ENCODE data around the gene HLA-DMA. TPM values are rescaled to one million over a fixed set of nuclear protein-coding genes. Genes with fewer than 3 reads are reported as not detected.
"Not testable (repeated sequence)": the region's sequence is repeated elsewhere in the genome, so short reads cannot be mapped to it uniquely, and the experiment has no call there.

The HLA-DMA gene
- total RNA-seq, 1 donor from 2014 or later = 5.2 TPM

GRCh38 chr6:32945108-32945760 is 7.7 kb downstream of the HLA-DMA start:
- peaks cover 4% of the 10 kb centered on the region for H3K27me3 Mint-ChIP-seq (ENCODE audit: low read depth, unreplicated experiment)

GRCh38 chr6:32943864-32944649 is 8.8 kb downstream of the HLA-DMA start:
- Histone ChIP-seq H3K27me3 (ENCODE audit: insufficient read depth, low read length) (peaks cover 30% of the 10 kb centered on the region), H4K20me1 (ENCODE audit: insufficient read depth, low read length) (no peaks in the 10 kb centered on the region), H3K79me2 (ENCODE audit: insufficient read depth, low read length) (no peaks in the 10 kb centered on the region), H3K36me3 (ENCODE audit: insufficient read depth, low read length) (no peaks in the 10 kb centered on the region), H3K4me1 (ENCODE audit: insufficient read depth, low read length) (no peaks in the 10 kb centered on the region), H3K9ac (ENCODE audit: low read length) (no peak overlapping the region), H3K4me3 (ENCODE audit: insufficient read depth, low read depth, low read length) (no peak overlapping the region), H2AFZ (ENCODE audit: low read depth, low read length) (no peak overlapping the region), H3K9me3 (ENCODE audit: insufficient read depth, low read depth, low read length) (no peaks in the 10 kb centered on the region), H3K27ac (ENCODE audit: low read depth, low read length) (no peak overlapping the region), H3K4me2 (ENCODE audit: low read length) (no peak overlapping the region)
- no peak overlapping the region for H3K27ac Mint-ChIP-seq (ENCODE audit: unreplicated experiment)
- FAIRE-seq = no peak
- H3K9me3 Mint-ChIP-seq (ENCODE audit: unreplicated experiment) = no peaks in the 10 kb centered on the region
- H3K4me1 Mint-ChIP-seq (ENCODE audit: low read depth, unreplicated experiment) = no peaks in the 10 kb centered on the region
- no peak for DNase-seq (ENCODE audit: low read depth)
- H3K4me3 Mint-ChIP-seq (ENCODE audit: unreplicated experiment) = no peak overlapping the region
- H3K36me3 Mint-ChIP-seq (ENCODE audit: low read depth, unreplicated experiment) = no peaks in the 10 kb centered on the region
- no peak for TF ChIP-seq EZH2 (IDR thresholded peaks at IDR 0.05; ENCODE audit: insufficient read depth, low read length)
- peaks cover under 1% of the 10 kb centered on the region for H3K27me3 Mint-ChIP-seq (ENCODE audit: low read depth, unreplicated experiment)

More at GRCh38 chr6:32945108-32945760, 7.7 kb downstream of the HLA-DMA start:
- Histone ChIP-seq H3K9ac (ENCODE audit: low read length) (no peak overlapping the region), H3K27me3 (ENCODE audit: insufficient read depth, low read length) (peaks cover 20% of the 10 kb centered on the region), H3K27ac (ENCODE audit: low read depth, low read length) (no peak overlapping the region), H3K4me1 (ENCODE audit: insufficient read depth, low read length) (no peaks in the 10 kb centered on the region), H3K36me3 (ENCODE audit: insufficient read depth, low read length) (no peaks in the 10 kb centered on the region), H3K4me3 (ENCODE audit: insufficient read depth, low read depth, low read length) (no peak overlapping the region), H3K79me2 (ENCODE audit: insufficient read depth, low read length) (no peaks in the 10 kb centered on the region), H3K9me3 (ENCODE audit: insufficient read depth, low read depth, low read length) (no peaks in the 10 kb centered on the region), H4K20me1 (ENCODE audit: insufficient read depth, low read length) (no peaks in the 10 kb centered on the region), H2AFZ (ENCODE audit: low read depth, low read length) (no peak overlapping the region), H3K4me2 (ENCODE audit: low read length) (no peak overlapping the region)
- Mint-ChIP-seq H3K36me3 (ENCODE audit: low read depth, unreplicated experiment) (peaks cover 3% of the 10 kb centered on the region), H3K4me1 (ENCODE audit: low read depth, unreplicated experiment) (no peaks in the 10 kb centered on the region), H3K27ac (ENCODE audit: unreplicated experiment) (no peak overlapping the region), H3K9me3 (ENCODE audit: unreplicated experiment) (no peaks in the 10 kb centered on the region), H3K4me3 (ENCODE audit: unreplicated experiment) (no peak overlapping the region)
- TF ChIP-seq CTCF (IDR thresholded peaks at IDR 0.05; ENCODE audit: insufficient read depth, low read depth, low read length) (no peak), EZH2 (IDR thresholded peaks at IDR 0.05; ENCODE audit: insufficient read depth, low read length) (no peak)
- FAIRE-seq (no peak), DNase-seq (ENCODE audit: low read depth) (peak; percentile 35)

DNA sequence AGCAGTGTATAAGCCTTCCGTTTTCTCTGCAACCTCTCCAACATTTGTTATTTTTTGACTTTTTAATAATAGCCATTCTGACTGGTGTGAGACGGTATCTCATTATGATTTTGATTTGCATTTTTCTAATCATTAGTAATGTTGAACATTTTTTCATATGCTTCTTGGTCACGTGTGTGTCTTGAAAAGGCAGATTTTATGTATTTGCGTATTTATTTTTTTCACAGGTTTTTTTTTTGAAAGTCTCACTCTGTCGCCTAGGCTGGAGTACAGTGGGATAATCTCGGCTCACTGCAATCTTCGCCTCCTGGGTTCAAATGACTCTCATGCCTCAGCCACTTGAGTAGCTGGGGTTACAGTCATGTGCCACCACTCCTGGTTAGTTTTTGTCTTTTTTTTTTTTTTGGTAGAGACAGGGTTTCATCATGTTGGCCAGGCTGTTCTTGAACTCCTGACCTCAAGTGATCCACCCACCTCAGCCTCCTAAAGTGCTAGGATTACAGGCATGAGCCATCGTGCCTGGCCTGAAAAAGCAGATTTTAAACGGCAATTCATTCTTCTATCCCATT is 10.3 kb downstream of the HLA-DMA start:
- not testable (repeated sequence) for FAIRE-seq; H3K9me3 Mint-ChIP-seq (ENCODE audit: unreplicated experiment)

More for the DNA sequence above, 10.3 kb downstream of the HLA-DMA start:
- not testable (repeated sequence) for H3K27ac ChIP-seq (ENCODE audit: low read depth, low read length); H3K27me3 Mint-ChIP-seq (ENCODE audit: low read depth, unreplicated experiment); H3K4me1 ChIP-seq (ENCODE audit: insufficient read depth, low read length); H3K79me2 ChIP-seq (ENCODE audit: insufficient read depth, low read length); H3K9ac ChIP-seq (ENCODE audit: low read length); H3K4me3 Mint-ChIP-seq (ENCODE audit: unreplicated experiment); H3K4me1 Mint-ChIP-seq (ENCODE audit: low read depth, unreplicated experiment); H4K20me1 ChIP-seq (ENCODE audit: insufficient read depth, low read length); H3K27ac Mint-ChIP-seq (ENCODE audit: unreplicated experiment); H3K36me3 ChIP-seq (ENCODE audit: insufficient read depth, low read length); H3K4me2 ChIP-seq (ENCODE audit: low read length); H3K36me3 Mint-ChIP-seq (ENCODE audit: low read depth, unreplicated experiment); DNase-seq (ENCODE audit: low read depth); H2AFZ ChIP-seq (ENCODE audit: low read depth, low read length); H3K4me3 ChIP-seq (ENCODE audit: insufficient read depth, low read depth, low read length); H3K9me3 ChIP-seq (ENCODE audit: insufficient read depth, low read depth, low read length)
- H3K27me3 ChIP-seq (ENCODE audit: insufficient read depth, low read length) = peaks cover 36% of the 10 kb centered on the region

All from astrocyte (in vitro differentiated cells and primary cell).